H1 (cell line): ENCODE results near the gene TSPEAR. TPM values are rescaled to one million over a fixed set of nuclear protein-coding genes. Genes with fewer than 3 reads are reported as not detected.

Experiments
- HDAC2 ChIP-seq, 2 experiments: fragments of 300-600 bp in 1 of 2; sonication (generic) in 1 of 2; IDR thresholded peaks; 2 replicates each; pipeline ENCODE4 v1.6.1; 2011 to 2012; ENCODE audit warnings: low read depth in 2 of 2, low read length in 2 of 2, mild to moderate bottlenecking in 2 of 2, moderate library complexity in 2 of 2, borderline replicate concordance in 1 of 2, inconsistent platforms in 1 of 2
- JUN ChIP-seq: IDR thresholded peaks from 2 replicates; pipeline ENCODE4 v1.6.1; 2011; ENCODE audit warnings: low read depth, mild to moderate bottlenecking, improper control_type of control experiment, low read length
- KDM1A ChIP-seq: fragments of 200-600, 300-600 bp; sonication (generic); IDR thresholded peaks from 2 replicates; pipeline ENCODE4 v1.7.1; 2016; ENCODE audit warnings: mild to moderate bottlenecking, low read length, borderline replicate concordance
- KDM5A ChIP-seq: fragments of 200-600 bp; IDR thresholded peaks from 2 replicates; pipeline ENCODE4 v1.7.1; 2012; ENCODE audit warnings: mild to moderate bottlenecking, low read length, inconsistent platforms, mixed read lengths
- POLR2AphosphoS5 ChIP-seq: IDR thresholded peaks from 2 replicates; pipeline ENCODE4 v1.6.1; 2011; ENCODE audit warnings: low read depth, low read length
- polyA plus RNA-seq, 7 experiments: library from polyadenylated mRNA; depleted of rRNA in 3 of 7; stranded (reverse) in 5 of 7; unstranded in 2 of 7; fragments of >200 nt in 5 of 7; fragments of 200-250 nt in 2 of 7; gene quantifications; 1 replicate in 5 of 7; 2 replicates in 1 of 7; 4 replicates in 1 of 7; pipeline versions ENCODE4 v1.2.1 to v1.2.3, GENCODE V29; 2011 to 2013; ENCODE audit warnings: missing spikeins in 2 of 7, mixed read lengths in 2 of 7
- total RNA-seq: library from RNA; stranded (reverse); fragmentation: NEBNext Ultra II Directional; extraction: Animal tissue kit (Norgen Biotek cat#: 25700); gene quantifications from 2 replicates; pipeline ENCODE4 v1.2.1, GENCODE V29; 2021

Gene TSPEAR
- total and polyA plus RNA-seq, 2 of the 8 experiments (the other 6 are each of a cell fraction or from before 2014, with no cell fraction given): 0.58 to 0.89 TPM

- TF ChIP-seq JUN (no peak), POLR2AphosphoS5 (no peak), HDAC2 (IDR thresholded peaks at IDR 0.05; ENCODE audit: borderline replicate concordance in 1 of 2, low read depth in 2 of 2, low read length in 2 of 2) (no peak), KDM5A (no peak), KDM1A (no peak)
Measured at GRCh38 chr21:44749116-44749758, 37.9 kb upstream of the TSPEAR start (continued).
